Measurements from ENCODE around the gene GPR15LG.

GPR15LG gene

GRCh38 chr10:84212014-84212413 is 38.4 kb downstream of the GPR15LG start (continued):
- TF ChIP-seq, protein P1, sequence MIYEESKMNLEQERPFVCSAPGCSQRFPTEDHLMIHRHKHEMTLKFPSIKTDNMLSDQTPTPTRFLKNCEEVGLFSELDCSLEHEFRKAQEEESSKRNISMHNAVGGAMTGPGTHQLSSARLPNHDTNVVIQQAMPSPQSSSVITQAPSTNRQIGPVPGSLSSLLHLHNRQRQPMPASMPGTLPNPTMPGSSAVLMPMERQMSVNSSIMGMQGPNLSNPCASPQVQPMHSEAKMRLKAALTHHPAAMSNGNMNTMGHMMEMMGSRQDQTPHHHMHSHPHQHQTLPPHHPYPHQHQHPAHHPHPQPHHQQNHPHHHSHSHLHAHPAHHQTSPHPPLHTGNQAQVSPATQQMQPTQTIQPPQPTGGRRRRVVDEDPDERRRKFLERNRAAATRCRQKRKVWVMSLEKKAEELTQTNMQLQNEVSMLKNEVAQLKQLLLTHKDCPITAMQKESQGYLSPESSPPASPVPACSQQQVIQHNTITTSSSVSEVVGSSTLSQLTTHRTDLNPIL (CRISPR knock-in tag; IDR thresholded peaks at IDR 0.05; ENCODE audit: low read depth): no peak
- TF ChIP-seq ZC3H10 (CRISPR knock-in tag; IDR thresholded peaks at IDR 0.05) (no peak), PPARA (CRISPR knock-in tag; IDR thresholded peaks at IDR 0.05; ENCODE audit: borderline replicate concordance) (no peak)

- ATAC-seq: no peak
- TF ChIP-seq ZNF70 (CRISPR knock-in tag; IDR thresholded peaks at IDR 0.05) (no peak), ZNF8 (CRISPR knock-in tag; IDR thresholded peaks at IDR 0.05) (no peak), CSDC2 (CRISPR knock-in tag; IDR thresholded peaks at IDR 0.05) (no peak), ZNF565 (CRISPR knock-in tag; conservative IDR thresholded peaks at IDR 0.05; ENCODE audit: low read depth) (no peak), GLIS3 (CRISPR knock-in tag; IDR thresholded peaks at IDR 0.05) (no peak)
- TF ChIP-seq, protein P2, sequence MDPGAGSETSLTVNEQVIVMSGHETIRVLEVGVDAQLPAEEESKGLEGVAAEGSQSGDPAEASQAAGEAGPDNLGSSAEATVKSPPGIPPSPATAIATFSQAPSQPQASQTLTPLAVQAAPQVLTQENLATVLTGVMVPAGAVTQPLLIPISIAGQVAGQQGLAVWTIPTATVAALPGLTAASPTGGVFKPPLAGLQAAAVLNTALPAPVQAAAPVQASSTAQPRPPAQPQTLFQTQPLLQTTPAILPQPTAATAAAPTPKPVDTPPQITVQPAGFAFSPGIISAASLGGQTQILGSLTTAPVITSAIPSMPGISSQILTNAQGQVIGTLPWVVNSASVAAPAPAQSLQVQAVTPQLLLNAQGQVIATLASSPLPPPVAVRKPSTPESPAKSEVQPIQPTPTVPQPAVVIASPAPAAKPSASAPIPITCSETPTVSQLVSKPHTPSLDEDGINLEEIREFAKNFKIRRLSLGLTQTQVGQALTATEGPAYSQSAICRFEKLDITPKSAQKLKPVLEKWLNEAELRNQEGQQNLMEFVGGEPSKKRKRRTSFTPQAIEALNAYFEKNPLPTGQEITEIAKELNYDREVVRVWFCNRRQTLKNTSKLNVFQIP (CRISPR knock-in tag; IDR thresholded peaks at IDR 0.05; ENCODE audit: borderline replicate concordance, low read depth): no peak
These were observed 39.5 kb downstream of the GPR15LG start for GRCh38 chr10:84213076-84213475.

DNA sequence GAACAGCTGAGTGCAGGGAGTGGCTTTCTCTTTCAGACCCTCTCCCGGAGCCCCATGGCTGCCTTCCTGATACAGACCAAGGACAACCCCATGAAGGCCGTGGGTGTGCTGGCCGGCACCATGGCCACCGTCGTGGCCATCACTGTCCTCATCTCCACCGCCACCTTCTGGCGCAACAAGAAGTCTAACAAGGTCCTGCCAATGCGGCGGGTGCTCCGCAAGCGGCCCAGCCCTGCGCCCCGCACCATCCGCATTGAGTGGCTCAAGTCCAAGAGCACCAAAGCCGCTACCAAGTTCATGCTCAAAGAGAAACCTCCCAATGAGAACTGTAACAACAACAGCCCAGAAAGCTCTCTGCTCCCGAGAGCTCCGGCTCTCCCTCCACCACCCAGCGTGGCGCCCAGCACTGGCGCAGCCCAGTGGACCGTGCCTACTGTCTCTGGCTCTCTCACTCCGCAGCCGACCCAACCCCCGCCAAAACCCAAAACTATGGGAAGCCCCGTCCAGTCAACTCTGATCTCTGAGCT is 40.5 kb downstream of the GPR15LG start:
- TF ChIP-seq RARB (CRISPR knock-in tag; IDR thresholded peaks at IDR 0.05): no peak
- TF ChIP-seq, protein P2 (CRISPR knock-in tag; IDR thresholded peaks at IDR 0.05; ENCODE audit: borderline replicate concordance, low read depth): no peak
- TF ChIP-seq CSRNP3 (CRISPR knock-in tag; IDR thresholded peaks at IDR 0.05): no peak
- TF ChIP-seq GLIS3 (CRISPR knock-in tag; IDR thresholded peaks at IDR 0.05): no peak
- no peak for TF ChIP-seq ZNF8 (CRISPR knock-in tag; IDR thresholded peaks at IDR 0.05)
- no peak for TF ChIP-seq ZFP30 (CRISPR knock-in tag; IDR thresholded peaks at IDR 0.05)
- no peak for TF ChIP-seq PPARA (CRISPR knock-in tag; IDR thresholded peaks at IDR 0.05; ENCODE audit: borderline replicate concordance)
- TF ChIP-seq SNAI2 (CRISPR knock-in tag; IDR thresholded peaks at IDR 0.05): no peak
- no peak for TF ChIP-seq TOX (CRISPR knock-in tag; IDR thresholded peaks at IDR 0.05; ENCODE audit: borderline replicate concordance)
- TF ChIP-seq, protein P1 (CRISPR knock-in tag; IDR thresholded peaks at IDR 0.05; ENCODE audit: low read depth): no peak
- no peak for TF ChIP-seq ZNF70 (CRISPR knock-in tag; IDR thresholded peaks at IDR 0.05)
- TF ChIP-seq ESRRG (CRISPR knock-in tag; IDR thresholded peaks at IDR 0.05): no peak
- no peak for TF ChIP-seq ZC3H10 (CRISPR knock-in tag; IDR thresholded peaks at IDR 0.05)
- TF ChIP-seq ISL1 (CRISPR knock-in tag; IDR thresholded peaks at IDR 0.05): no peak
- no peak for TF ChIP-seq ZNF565 (CRISPR knock-in tag; conservative IDR thresholded peaks at IDR 0.05; ENCODE audit: low read depth)
- no peak for TF ChIP-seq ARNTL (CRISPR knock-in tag; IDR thresholded peaks at IDR 0.05; ENCODE audit: borderline replicate concordance, low read depth)
- no peak for TF ChIP-seq OSR1 (CRISPR knock-in tag; IDR thresholded peaks at IDR 0.05)
- TF ChIP-seq CSDC2 (CRISPR knock-in tag; IDR thresholded peaks at IDR 0.05): no peak
- TF ChIP-seq PATZ1 (CRISPR knock-in tag; IDR thresholded peaks at IDR 0.05; ENCODE audit: borderline replicate concordance): no peak
- TF ChIP-seq, protein P3, sequence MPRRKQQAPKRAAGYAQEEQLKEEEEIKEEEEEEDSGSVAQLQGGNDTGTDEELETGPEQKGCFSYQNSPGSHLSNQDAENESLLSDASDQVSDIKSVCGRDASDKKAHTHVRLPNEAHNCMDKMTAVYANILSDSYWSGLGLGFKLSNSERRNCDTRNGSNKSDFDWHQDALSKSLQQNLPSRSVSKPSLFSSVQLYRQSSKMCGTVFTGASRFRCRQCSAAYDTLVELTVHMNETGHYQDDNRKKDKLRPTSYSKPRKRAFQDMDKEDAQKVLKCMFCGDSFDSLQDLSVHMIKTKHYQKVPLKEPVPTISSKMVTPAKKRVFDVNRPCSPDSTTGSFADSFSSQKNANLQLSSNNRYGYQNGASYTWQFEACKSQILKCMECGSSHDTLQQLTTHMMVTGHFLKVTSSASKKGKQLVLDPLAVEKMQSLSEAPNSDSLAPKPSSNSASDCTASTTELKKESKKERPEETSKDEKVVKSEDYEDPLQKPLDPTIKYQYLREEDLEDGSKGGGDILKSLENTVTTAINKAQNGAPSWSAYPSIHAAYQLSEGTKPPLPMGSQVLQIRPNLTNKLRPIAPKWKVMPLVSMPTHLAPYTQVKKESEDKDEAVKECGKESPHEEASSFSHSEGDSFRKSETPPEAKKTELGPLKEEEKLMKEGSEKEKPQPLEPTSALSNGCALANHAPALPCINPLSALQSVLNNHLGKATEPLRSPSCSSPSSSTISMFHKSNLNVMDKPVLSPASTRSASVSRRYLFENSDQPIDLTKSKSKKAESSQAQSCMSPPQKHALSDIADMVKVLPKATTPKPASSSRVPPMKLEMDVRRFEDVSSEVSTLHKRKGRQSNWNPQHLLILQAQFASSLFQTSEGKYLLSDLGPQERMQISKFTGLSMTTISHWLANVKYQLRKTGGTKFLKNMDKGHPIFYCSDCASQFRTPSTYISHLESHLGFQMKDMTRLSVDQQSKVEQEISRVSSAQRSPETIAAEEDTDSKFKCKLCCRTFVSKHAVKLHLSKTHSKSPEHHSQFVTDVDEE (CRISPR knock-in tag; IDR thresholded peaks at IDR 0.05): no peak
- ATAC-seq: no peak

Measured in SK-N-SH treated with all-trans-retinoic acid at 6 μM for 48 hours (cell line).